GM18502 (cell line): ENCODE measurements around the gene TSKS.

Experiments
- ATAC-seq: cut with Tn5 transposase; IDR thresholded peaks from one replicate; pipeline ENCODE4 v1.9.1; 2021; ENCODE audit warnings: mild to moderate bottlenecking; ENCODE audit not compliant: unreplicated experiment, poor library complexity

Gene TSKS

DNA sequence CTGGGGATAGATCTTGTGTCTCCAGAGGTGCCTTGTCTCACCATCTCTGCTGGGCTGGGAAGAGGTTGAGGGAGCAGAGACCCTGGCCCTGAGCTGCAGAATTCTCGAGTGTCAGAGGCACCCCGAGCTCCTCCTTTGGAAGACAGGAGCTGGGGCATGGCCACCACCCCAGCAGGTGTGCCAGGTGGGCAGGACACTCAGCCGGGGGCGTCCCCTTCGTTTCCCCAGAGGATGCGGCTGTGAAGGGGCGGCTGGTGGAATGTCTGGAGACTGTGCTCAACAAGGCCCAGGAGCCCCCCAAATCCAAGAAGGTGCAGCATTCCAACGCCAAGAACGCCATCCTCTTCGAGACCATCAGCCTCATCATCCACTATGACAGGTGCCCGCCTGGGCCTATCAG lies 35.5 kb upstream of the TSKS start:
- ATAC-seq, result no peak

DNA sequence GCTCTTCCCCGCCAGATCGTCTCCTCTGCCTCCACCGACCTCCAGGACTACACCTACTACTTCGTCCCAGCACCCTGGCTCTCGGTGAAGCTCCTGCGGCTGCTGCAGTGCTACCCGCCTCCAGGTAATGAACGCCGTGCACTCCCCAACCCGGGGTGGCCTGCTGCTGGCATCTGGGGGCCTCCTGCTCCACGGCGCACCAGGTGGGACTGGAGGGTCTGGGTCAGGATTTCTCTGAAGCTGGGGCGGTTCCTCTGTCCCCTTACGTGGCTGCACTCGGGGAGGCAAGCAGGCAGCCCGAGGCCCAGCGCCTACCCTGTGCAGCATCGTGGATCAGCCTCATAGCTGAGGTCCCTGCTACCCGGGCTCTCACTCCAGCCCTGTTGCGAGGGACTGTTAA lies 32.5 kb upstream of the TSKS start:
- no peak for ATAC-seq

DNA sequence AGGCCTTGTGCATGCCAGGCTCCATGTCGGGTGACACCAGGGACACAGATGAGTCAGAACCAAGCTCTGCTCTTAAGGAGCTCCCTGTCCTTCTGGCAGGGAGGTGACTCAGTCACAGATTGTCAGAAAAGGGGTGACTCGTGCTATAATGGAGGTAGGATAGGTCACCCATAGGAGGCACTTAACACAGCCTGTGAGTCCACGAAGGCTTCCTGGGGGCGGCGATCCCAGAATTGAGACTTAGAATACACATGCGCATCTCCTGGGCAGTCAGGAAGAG lies 30.4 kb upstream of the TSKS start:
- no peak for ATAC-seq

DNA sequence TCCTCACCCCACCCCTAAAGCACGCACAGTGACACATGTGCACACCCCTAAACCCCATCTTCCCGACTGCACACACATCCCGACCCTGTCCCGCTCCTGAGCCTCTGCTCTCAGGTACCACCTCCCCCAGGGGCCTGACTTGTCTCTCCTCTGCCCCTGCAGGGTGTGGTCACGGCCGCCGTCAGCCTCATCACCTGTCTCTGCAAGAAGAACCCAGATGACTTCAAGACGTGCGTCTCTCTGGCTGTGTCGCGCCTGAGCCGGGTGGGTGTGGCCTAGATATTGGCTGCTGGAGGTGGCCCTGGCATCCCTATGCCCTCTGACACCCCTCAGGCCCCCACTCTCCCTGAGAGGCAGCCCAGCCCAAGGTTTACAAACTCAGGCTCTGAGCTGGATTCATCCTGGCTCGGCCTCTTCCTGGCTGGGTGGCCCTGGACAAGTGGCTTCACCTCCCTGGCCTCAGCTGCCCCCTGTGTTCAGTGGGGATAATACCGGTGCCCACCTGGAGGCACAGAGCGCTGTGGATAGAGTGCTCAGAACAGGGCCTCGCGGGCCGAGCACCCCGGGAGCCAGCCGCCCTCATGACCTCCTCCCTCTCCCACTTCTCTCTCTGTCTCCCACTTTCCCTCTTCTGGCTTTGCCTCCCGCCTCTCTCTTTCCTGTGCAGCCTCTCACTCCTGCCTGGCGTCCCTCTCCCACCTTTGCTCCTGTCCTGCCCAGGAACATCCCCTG lies 29.9 kb upstream of the TSKS start:
- no peak for ATAC-seq

DNA sequence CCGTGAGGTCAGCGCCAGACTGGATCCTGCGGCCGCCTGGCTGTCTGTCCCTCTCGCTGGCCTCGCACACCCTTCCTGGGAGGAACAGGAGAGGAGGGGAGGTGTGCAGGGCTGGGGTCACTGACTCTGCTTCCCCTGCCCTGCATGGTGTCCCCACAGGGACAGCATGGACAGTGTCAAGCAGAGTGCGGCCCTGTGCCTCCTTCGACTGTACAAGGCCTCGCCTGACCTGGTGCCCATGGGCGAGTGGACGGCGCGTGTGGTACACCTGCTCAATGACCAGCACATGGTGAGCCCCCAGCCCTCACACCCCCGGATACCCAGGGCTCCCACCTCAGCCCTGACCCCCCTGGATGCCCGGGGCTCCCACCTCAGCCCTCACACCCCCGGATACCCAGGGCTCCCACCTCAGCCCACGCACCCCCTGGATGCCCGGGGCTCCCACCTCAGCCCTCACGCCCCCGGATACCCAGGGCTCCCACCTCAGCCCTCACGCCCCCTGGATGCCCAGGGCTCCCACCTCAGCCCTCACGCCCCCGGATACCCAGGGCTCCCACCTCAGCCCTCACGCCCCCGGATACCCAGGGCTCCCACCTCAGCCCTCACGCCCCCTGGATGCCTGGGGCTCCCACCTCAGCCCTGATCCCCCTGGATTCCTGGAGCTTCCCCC lies 28.8 kb upstream of the TSKS start:
- no peak for ATAC-seq

DNA sequence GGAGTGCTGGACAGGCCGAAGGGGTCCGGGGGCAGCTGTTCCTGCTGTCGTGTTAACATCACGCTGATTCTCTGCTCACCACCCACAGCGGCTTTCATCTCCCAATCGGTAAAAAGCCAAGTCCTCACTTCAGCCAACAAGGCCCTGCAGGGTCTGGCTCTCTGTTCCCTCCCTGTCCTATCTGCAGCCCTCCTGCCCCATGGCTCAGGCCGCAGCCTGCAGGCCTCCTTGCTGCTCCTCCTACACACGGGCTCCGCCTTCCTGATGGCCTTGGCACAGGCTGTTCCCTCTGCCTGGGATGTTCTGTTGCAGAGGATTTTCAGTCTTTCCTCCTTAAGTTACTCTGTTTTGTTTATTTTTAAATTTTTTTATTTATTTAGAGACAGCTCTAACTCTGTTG lies 27.8 kb upstream of the TSKS start:
- no peak for ATAC-seq

DNA sequence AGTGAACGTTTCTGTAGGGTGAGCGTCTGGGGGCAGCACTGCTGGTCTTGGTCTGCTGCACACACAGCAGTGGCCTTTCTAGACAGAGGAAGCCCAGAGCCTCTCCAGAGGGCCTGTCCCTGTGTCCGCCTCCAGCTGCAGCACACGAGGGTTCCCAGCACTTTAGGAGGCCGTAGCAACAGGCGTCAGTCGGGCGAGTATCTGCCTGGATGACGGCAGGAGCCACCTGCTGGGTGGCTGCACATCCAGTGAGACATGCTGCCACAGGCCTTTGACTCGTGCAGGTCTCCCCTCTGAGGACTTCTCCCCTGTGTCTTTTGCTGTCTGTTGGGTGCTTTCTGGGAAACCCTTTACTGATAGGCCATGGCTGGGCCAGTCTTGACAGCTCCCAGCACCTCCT lies 25.8 kb upstream of the TSKS start:
- no peak for ATAC-seq

DNA sequence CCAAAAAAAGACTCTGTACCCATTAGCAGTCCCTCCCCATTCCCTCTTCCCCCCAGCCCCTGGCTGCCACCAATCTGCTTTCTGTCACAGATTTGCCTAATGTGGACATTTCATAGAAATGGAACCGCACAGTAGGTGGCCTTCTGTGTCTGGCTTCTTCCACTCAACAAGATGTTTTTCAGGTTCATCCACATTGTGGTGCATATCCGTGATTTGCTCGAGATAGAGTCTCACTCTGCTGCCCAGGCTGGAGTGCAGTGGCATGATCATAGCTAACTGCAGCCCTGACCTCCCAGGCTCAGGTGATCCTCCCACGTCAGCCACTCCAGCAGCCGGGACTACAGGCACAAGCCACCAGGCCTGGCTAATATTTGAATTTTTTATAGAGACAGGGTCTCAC lies 24.6 kb upstream of the TSKS start:
- ATAC-seq, result no peak

DNA sequence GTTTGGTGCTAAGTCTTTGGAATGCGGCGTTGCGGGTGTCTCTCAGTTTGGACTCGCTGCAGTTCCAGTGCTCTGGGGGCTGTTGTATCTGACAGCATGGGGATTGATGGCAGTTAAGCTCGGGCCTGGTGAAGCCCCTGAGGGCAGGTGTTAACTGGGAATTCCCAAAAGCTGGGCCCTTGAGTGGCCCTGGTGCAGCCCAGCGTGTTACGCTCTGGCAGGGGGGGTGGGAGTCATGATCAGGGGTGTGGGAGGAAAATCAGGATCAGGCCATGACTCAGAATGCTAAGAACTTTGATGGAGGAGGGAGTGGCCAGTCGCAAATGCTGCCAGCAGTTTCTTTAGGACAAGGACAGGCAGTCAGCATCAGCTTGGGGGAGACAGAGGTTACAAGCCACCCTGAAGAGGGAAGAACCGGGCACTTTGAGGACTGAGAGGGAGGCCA lies 23.3 kb upstream of the TSKS start:
- no peak for ATAC-seq

DNA sequence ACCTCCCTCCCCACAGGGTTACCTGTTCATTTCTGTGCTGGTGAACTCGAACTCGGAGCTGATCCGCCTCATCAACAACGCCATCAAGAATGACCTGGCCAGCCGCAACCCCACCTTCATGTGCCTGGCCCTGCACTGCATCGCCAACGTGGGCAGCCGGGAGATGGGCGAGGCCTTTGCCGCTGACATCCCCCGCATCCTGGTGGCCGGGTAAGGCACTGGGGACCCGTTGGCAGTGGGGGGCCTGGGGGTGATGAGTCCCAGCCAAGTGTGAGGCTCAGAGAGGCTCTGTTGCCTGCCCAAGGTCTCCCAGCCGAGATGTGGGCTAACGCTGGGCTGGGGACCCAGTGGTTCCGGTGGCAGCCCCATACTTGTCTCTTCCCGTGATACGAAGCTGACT lies 19.4 kb upstream of the TSKS start:
- ATAC-seq, result no peak

DNA sequence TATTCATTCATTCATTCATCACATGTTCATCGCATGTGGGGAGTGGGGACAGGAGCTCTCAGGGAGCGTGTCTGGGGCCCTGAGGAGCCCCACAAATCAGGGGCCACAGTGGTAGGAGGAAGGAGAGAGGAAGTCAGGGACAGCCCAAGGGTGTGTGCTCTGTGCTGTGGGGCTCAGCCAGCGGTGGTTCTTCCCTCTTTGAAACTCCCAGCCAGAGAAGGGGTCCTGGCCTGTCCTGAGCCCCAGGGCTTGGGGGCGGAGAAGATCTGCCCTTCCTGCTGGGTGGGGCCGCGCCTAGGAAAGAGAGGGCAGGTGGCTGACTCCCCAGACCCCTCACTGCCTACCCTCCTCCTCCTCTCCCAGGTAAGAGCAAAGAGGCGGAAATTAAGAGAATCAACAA lies 18.3 kb upstream of the TSKS start:
- ATAC-seq, result no peak

DNA sequence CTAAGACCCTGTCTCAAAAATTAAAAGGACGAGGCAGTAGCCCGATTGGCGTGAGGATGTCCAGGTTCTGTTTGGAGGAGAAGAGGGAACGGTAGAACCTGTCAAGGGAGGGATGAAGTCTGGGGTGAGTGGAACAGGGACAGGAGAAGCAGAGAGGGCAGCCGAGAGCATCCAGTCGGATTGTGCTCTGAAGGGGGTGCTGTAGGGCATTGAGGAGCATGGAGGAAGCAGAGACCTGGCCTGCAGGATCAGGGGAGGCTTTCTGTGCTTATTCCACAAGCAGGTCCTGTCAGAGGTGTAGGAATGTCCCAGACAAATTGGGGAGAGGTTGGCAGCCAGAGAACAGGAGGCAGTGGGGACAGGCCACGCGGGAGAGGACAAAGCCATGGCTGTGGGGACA lies 17.8 kb upstream of the TSKS start:
- ATAC-seq, result no peak

DNA sequence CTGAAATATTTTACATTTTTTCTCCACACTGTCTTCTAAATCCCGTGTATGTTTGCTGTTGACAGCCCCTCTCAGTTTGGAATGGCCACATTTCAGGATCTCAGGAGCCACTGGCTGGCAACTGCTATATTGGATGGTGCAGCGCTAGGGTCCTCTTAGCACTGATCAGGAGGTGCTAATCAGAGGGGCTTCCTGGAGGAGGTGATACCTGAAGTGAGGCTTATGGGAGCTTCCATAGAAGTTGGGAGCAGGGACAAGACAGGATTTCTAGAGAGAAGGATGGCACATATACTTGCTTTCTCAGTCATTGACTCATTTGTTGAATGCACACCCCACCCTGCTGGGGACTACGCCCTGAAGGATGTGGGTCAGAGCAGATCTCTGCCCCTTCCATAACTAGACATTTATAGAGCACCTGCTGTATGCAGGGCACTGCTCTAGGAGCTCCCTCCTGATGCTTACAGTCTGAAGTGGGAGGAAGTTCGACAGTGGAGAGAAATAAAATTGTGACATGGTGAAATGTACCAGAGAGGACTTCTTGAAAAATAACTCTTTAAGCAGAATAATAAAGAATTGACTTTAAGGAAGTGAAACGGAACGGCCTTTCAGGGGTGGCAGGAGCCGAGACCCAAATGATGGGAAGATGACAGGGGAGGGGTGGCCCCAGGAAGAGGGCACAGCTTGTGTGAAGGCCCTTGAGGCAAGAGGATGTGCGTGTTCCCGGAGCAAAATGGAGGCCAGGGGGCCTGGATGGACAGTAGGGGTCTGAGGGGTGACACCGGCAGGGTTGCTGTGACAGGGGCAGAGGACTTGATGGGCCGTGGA lies 16.8 kb upstream of the TSKS start:
- no peak for ATAC-seq

DNA sequence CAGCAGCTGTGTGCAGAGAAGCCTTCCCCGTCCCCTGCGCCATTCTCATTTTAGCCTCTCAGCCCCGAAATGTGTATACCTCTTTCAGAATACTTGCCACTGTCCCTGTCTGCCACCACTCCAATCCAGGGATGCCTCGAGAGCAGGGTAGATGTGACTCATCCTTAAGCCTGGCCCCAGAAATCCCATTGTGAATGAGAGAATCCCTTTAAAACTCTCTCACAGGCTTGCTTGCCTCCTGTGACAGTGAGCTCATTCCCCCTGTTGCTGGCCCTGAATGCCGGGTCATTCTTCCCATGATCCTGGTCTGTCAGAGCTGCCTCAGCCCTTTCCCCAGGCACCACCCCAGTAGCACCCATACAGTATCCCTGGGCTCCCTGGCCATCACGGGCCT lies 13.3 kb upstream of the TSKS start:
- no peak for ATAC-seq

DNA sequence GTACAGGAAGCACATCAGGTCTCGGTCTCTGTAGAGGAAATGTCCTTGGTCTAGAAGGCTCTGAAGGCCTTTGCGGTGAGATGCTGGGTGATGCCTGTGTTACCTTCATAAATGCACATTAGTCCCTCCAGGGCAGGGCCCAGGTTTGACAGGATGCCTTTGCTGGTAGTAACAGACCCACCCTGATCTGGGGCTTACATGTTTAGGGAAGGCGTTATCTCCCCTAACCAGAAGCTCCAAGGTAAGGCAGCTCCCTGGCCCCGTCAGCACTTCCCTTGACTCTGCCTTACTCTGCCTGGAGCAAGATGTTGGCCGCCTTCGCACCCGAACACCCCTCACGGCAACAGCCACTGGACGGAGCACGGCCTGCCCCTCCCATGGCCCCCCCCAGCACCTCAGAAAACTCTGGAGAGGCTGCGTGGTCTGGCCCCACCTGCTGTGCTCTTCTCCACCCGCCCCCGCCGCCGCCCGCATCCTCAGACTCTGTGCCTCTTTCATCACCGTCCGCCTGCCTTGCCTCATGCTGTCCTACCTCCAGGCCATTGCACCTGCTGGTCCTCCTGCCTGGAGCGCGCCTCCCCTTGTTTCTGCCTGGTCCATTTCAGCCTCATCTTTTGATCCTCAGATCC lies 12.8 kb upstream of the TSKS start:
- no peak for ATAC-seq

DNA sequence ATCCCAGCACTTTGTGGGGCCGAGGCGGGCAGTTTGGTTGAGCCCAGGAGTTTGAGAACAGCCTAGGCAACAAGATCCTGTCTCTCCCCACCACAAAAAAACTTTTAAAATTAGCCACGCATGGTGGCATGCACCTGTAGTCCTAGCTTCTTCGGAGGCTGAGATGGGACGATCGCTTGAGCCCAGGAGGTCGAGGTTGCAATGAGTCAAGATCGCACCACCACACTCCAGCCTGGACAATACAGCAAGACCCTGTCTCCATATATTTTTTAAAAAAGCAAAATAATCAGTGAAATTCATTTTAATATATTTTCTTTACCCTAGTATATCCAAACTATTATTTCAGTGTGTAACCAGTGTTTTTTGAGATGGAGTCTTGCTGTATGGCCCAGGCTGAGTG lies 11.9 kb upstream of the TSKS start:
- ATAC-seq, result no peak

DNA sequence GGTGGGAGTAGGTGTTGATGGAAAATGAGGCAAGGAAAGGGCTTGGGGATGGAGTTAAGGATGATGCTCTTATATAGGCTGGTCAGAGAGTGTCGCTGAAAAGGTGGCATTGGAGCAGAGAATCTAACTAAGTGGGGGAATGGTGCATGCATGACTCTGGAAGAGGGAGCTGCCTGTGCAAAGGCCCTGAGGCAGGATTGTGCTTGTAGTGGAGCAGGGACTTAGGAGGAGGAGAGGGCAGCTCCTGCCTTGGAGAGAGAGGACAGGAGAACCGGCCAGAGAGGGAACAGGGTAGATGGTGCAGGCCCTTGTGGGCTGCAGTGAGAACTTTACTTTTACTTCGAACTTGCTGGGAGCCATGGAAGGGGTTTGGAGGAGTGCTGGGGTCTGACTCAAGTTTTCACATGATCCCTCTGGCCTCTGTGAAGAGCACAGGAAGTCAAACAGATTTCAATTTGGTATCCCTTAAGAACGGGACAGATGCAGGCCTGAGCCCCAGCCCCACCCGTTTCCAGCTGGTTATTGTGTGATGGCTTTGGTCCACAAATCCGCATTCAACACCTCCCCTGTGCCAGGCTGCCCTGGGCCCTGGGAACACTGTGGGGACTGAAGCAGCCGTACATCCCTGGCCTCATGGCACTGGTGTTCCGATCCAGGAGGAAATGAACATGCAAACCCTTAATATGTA lies 10.7 kb upstream of the TSKS start:
- ATAC-seq, result no peak

DNA sequence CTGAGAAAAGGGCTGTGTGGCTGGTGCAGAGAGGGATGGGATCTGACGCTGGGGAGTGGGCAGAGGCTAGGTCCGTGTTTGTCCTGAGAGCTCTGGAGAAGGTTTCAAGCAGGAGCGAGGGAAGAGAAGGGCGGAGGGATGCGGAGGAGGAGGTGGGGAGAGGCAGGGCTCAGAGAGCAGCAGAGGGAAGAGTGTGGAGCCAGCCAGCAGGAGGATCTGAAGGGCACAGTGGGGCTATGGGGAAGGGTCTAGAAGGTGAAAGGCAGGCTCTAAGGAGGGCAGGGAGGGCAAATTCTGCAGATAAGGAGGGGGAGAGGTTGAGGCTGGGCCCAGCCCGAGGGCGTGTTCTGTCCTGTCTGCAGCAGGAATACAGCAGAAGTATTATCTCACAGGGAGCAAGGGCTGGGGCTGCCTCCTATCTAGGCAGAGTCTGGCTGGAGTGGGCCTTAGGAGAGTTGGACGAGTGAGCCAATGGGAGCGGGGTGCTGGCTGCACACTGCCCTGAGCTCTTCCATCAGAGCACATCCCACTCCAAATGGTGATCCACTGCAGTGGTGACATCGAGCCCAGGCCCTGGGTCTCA lies 9.8 kb upstream of the TSKS start:
- no peak for ATAC-seq

DNA sequence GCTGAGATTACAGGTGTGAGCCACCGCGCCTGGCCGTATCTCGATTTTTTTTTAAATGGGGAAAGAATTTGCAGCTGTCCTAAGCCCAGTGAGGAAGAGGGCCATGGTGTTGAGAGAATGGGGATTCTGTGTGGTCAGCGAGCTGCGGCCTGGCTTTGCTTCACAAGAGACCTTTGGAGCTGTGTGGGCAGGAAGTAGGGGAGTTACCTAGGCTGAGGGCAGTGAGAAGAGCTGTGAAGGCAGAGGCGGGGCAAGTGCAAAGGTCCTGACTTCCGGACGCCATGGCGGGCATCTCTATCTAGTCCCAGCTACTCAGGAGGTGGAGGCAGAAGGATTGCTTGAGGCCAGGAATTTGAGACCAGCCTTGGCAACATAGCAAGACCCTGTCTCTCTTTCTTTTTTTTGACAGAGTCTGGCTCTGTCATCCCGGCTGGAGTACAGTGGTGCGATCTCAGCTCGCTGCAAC lies 8.6 kb upstream of the TSKS start:
- ATAC-seq, result no peak

DNA sequence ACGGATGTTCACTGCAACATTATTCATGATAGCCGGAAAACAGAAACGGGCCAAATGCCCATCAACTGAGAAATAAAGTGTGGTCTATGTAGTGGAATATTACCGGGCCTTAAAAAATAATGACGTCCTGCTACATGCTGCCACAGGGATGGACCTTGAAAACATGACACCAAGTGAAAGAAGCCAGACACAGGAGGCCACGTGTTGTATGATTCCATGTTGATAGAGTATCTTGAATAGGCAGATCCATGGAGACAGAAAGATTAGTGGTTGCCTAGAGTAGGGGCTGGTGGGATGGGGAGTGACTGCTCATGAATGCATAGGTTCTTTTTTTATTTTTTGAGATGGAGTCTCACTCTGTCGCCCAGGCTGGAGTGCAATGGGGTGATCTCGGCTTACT lies 7.4 kb upstream of the TSKS start:
- no peak for ATAC-seq
